ENCODE measurements around the gene VSX2. TPM values are rescaled to one million over a fixed set of nuclear protein-coding genes. Genes with fewer than 3 reads are reported as not detected.

The VSX2 gene
- total RNA-seq, 2 donors from 2014 or later, result not detected

GRCh38 chr14:74246542-74246941 is 7.3 kb downstream of the VSX2 start:
- no peak overlapping the region for H3K27ac ChIP-seq
- no peaks in the 10 kb centered on the region for H3K9me3 ChIP-seq
- TF ChIP-seq CTCF (IDR thresholded peaks at IDR 0.05), result no peak
- peaks cover 26% of the 10 kb centered on the region for H3K27me3 ChIP-seq
- H3K36me3 ChIP-seq, result no peaks in the 10 kb centered on the region
- H3K4me1 ChIP-seq, result no peaks in the 10 kb centered on the region
- no peak for DNase-seq
- no peak overlapping the region for H3K4me3 ChIP-seq
- no peak overlapping the region for H3K9ac ChIP-seq (ENCODE audit: low read depth in 2 of 2, low read length in 2 of 2)
- intact Hi-C loops (cut with DNase I), result no loop called here

GRCh38 chr14:74248017-74248416 is 8.8 kb downstream of the VSX2 start:
- Histone ChIP-seq H3K27ac (no peak overlapping the region), H3K27me3 (peaks cover 11% of the 10 kb centered on the region), H3K9ac (ENCODE audit: low read depth in 2 of 2, low read length in 2 of 2) (no peak overlapping the region), H3K36me3 (no peaks in the 10 kb centered on the region), H3K4me1 (no peaks in the 10 kb centered on the region), H3K4me3 (no peak overlapping the region), H3K9me3 (no peaks in the 10 kb centered on the region)
- DNase-seq, result no peak
- intact Hi-C loops (cut with DNase I), result no loop called here
- TF ChIP-seq CTCF (IDR thresholded peaks at IDR 0.05), result no peak

- Histone ChIP-seq H3K27ac (no peak overlapping the region), H3K36me3 (no peaks in the 10 kb centered on the region), H3K4me3 (no peak overlapping the region), H3K9me3 (no peaks in the 10 kb centered on the region), H3K4me1 (no peaks in the 10 kb centered on the region), H3K9ac (ENCODE audit: low read depth in 2 of 2, low read length in 2 of 2) (no peak overlapping the region), H3K27me3 (no peaks in the 10 kb centered on the region)
- no peak for TF ChIP-seq CTCF (IDR thresholded peaks at IDR 0.05)
- no peak for DNase-seq
- intact Hi-C loops (cut with DNase I), result loop anchor here (5.0 kb wide), 1 partner anchor 32 kb away; no protein-coding TSS in a partner anchor
Observed at GRCh38 chr14:74249433-74250375, 10.5 kb downstream of the VSX2 start.

GRCh38 chr14:74255281-74255680 is 16.0 kb downstream of the VSX2 start:
- Histone ChIP-seq H3K4me1 (no peaks in the 10 kb centered on the region), H3K9me3 (no peaks in the 10 kb centered on the region), H3K27me3 (peaks cover 9% of the 10 kb centered on the region), H3K4me3 (no peak overlapping the region), H3K36me3 (no peaks in the 10 kb centered on the region), H3K27ac (no peak overlapping the region), H3K9ac (ENCODE audit: low read depth in 2 of 2, low read length in 2 of 2) (no peak overlapping the region)
- intact Hi-C loops (cut with DNase I), result loop anchor here (2.0 kb wide), 1 partner anchor 144 kb away; no protein-coding TSS in a partner anchor
- no peak for TF ChIP-seq CTCF (IDR thresholded peaks at IDR 0.05)
- no peak for DNase-seq

- Histone ChIP-seq H3K9me3 (no peaks in the 10 kb centered on the region), H3K4me3 (peak overlapping the region; percentile 65), H3K27ac (no peak overlapping the region), H3K4me1 (no peaks in the 10 kb centered on the region), H3K27me3 (peaks cover 9% of the 10 kb centered on the region), H3K36me3 (no peaks in the 10 kb centered on the region), H3K9ac (ENCODE audit: low read depth in 2 of 2, low read length in 2 of 2) (peak overlapping the region in 1 of 2 donors; percentile 19)
- intact Hi-C loops (cut with DNase I), result no loop called here
- TF ChIP-seq CTCF (IDR thresholded peaks at IDR 0.05), result peak; percentile 99
- peak; percentile 40 for DNase-seq
Observed at GRCh38 chr14:74257078-74257940, 18.1 kb downstream of the VSX2 start.
